Activated T-cell treated with anti-CD3 and anti-CD28 coated beads, Interleukin-2, amount 50 U/mL, for 4 hours (primary cell): Measurements from ENCODE around the gene ALOX15B. TPM values are rescaled to one million over a fixed set of nuclear protein-coding genes. Genes with fewer than 3 reads are reported as not detected.
"Not testable (repeated sequence)": the region's sequence is repeated elsewhere in the genome, so short reads cannot be mapped to it uniquely, and the experiment has no call there.

Experiments
- ATAC-seq, 2 donors: fragments of 200-7000 bp; cut with Tn5 transposase; one replicate each; pipeline ENCODE4 v1.10.0; 2021
- DNase-seq: peaks from one replicate; pipeline ENCODE4 v3.0.0-alpha.2; 2020
- H3K27me3 Mint-ChIP-seq: one replicate; pipeline ENCODE4 v1.8.0; 2021; ENCODE audit warnings: low read depth, mixed read lengths
- H3K36me3 Mint-ChIP-seq: one replicate; pipeline ENCODE4 v1.8.0; 2022; ENCODE audit warnings: mixed read lengths; ENCODE audit not compliant: insufficient read depth
- H3K4me1 Mint-ChIP-seq: one replicate; pipeline ENCODE4 v1.8.0; 2021; ENCODE audit warnings: low read depth, mixed read lengths
- H3K4me3 Mint-ChIP-seq: one replicate; pipeline ENCODE4 v1.8.0; 2021; ENCODE audit warnings: mild to moderate bottlenecking, moderate library complexity, mixed read lengths
- H3K9me3 Mint-ChIP-seq: one replicate; pipeline ENCODE4 v1.8.0; 2021; ENCODE audit warnings: mixed read lengths
- total RNA-seq, 3 donors: library from RNA; stranded (reverse); gene quantifications; one replicate each; pipeline ENCODE4 v1.2.1, GENCODE V29; 2021

Gene ALOX15B
- total RNA-seq, 3 donors from 2014 or later, result 0.14 TPM; not detected in 2

GRCh38 chr17:8072729-8073461 lies 34.0 kb downstream of the ALOX15B start:
- ATAC-seq (peak; percentile 47 to 50), DNase-seq (peak; percentile 35)
- Mint-ChIP-seq H3K4me3 (peak overlapping the region; percentile 76), H3K4me1 (peaks cover 18% of the 10 kb centered on the region), H3K36me3 (no peaks in the 10 kb centered on the region), H3K27me3 (peaks cover 39% of the 10 kb centered on the region), H3K9me3 (no peaks in the 10 kb centered on the region)

GRCh38 chr17:8073627-8074484 lies 35.0 kb downstream of the ALOX15B start:
- Mint-ChIP-seq H3K36me3 (no peaks in the 10 kb centered on the region), H3K9me3 (no peaks in the 10 kb centered on the region), H3K4me1 (peaks cover 18% of the 10 kb centered on the region), H3K4me3 (peak overlapping the region; percentile 76), H3K27me3 (peaks cover 39% of the 10 kb centered on the region)
- DNase-seq, result peak; percentile 87
- ATAC-seq, result peak; percentile 90 to 91

- DNase-seq (no peak), ATAC-seq (no peak)
- Mint-ChIP-seq H3K27me3 (peaks cover 39% of the 10 kb centered on the region), H3K9me3 (no peaks in the 10 kb centered on the region), H3K4me3 (no peak overlapping the region), H3K36me3 (no peaks in the 10 kb centered on the region), H3K4me1 (peaks cover 21% of the 10 kb centered on the region)
These were observed 35.7 kb downstream of the ALOX15B start for GRCh38 chr17:8074554-8074953.

GRCh38 chr17:8075081-8075480 lies 36.2 kb downstream of the ALOX15B start:
- Mint-ChIP-seq H3K4me1 (peaks cover 22% of the 10 kb centered on the region), H3K27me3 (peaks cover 39% of the 10 kb centered on the region), H3K4me3 (no peak overlapping the region), H3K36me3 (no peaks in the 10 kb centered on the region), H3K9me3 (no peaks in the 10 kb centered on the region)
- DNase-seq, result no peak
- no peak for ATAC-seq

DNA sequence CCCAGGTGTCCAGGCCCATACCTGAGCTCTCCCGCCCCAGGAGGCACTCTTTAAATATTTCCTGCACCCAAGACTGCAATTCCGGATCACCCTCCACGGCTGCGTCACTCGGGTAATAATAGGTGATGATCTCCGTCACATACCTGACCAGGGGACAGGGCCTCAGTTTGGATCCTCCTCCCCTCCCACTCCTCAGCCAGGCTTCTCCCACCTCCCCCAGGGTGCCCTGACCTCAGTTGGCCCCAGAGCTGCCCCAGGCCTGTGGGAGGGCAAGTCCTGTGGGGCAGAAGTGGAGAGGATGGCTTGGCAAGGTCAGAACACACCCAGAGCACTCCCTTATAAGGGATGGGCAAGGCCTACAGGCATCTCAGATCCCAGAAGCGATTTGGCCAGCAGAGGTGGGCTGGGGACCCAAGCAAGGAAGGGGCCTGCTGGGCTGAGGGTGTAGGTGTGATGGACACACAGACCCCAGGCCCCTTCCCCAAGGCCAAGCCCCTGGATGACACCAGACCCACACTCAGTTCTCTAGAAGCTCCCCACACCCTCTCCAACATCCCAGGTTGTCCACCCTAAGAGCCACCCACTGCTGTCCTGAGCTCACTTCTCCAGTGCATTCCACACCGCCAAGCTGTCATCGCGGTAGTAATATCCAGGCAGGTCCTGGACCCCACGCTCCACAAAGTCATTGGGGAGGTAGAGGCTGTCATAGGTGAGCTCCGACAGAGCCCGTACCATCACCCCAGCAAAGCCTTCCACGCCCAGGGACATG lies 36.9 kb downstream of the ALOX15B start:
- no peaks in the 10 kb centered on the region for H3K36me3 Mint-ChIP-seq
- no peak overlapping the region for H3K4me3 Mint-ChIP-seq
- H3K27me3 Mint-ChIP-seq, result peaks cover 38% of the 10 kb centered on the region
- peaks cover 25% of the 10 kb centered on the region for H3K4me1 Mint-ChIP-seq
- ATAC-seq (no peak), DNase-seq (no peak)
- H3K9me3 Mint-ChIP-seq, result no peaks in the 10 kb centered on the region

DNA sequence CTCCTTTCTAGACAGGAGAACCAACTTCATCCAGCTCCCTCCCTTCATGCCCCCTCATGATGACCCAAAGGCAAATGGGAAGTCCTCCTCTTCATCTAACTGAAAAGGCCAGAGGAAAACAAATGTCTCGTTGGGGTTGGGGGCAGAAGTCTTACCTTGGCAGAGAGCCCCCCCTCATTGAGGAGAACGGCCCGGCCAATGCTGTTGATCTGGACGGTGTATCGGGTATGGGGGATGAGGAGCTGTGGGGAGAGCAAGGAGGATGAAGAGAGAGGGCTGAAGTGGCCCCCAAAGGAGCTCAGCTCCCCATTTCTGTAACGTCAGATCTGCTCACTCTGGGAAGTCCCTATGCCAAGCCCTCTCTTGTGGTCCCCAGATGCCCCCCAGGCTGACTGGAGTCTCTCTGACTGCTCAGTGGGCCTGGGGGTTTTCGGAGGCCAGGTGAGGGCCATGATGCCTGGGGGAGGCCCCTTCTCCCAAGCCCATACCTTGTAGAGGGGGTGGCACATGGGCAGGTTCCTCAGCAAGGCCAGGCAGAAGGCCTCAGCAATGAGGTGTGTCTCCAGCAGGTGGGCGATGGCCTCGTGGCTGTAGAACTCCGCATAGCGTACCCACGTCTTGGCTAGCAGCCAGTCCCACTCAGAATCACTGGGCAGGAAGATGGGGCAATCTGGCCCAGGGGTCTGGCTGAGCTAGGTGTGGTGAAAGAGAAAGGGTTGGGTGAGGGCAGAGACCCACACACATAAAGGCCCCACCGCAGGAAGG lies 37.8 kb downstream of the ALOX15B start:
- ATAC-seq, result no peak

DNA sequence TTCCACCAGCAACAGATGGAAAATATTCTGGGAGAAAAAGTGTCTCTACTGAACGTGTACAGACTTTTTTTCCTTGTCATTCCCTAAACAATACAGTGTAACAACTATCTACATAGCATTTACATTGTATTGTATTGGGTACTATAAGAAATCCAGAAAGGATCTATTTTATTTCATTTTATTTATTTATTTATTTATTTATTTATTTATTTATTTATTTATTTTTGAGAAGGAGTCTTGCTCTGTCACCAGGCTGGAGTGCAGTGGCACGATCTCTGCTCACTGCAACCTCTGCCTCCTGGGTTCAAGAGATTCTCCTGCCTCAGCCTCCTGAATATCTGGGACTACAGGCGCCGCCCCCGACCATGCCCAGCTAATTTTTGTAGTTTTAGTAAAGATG lies 39.1 kb downstream of the ALOX15B start:
- not testable (repeated sequence) for ATAC-seq, H3K36me3 Mint-ChIP-seq, H3K9me3 Mint-ChIP-seq, DNase-seq, H3K4me3 Mint-ChIP-seq
- Mint-ChIP-seq H3K4me1 (peaks cover 19% of the 10 kb centered on the region), H3K27me3 (peaks cover 19% of the 10 kb centered on the region)

More for the DNA sequence above, 37.8 kb downstream of the ALOX15B start:
- peaks cover 28% of the 10 kb centered on the region for H3K27me3 Mint-ChIP-seq
- H3K36me3 Mint-ChIP-seq, result no peaks in the 10 kb centered on the region
- peaks cover 25% of the 10 kb centered on the region for H3K4me1 Mint-ChIP-seq
- DNase-seq, result no peak
- H3K9me3 Mint-ChIP-seq, result no peaks in the 10 kb centered on the region
- H3K4me3 Mint-ChIP-seq, result no peak overlapping the region

DNA sequence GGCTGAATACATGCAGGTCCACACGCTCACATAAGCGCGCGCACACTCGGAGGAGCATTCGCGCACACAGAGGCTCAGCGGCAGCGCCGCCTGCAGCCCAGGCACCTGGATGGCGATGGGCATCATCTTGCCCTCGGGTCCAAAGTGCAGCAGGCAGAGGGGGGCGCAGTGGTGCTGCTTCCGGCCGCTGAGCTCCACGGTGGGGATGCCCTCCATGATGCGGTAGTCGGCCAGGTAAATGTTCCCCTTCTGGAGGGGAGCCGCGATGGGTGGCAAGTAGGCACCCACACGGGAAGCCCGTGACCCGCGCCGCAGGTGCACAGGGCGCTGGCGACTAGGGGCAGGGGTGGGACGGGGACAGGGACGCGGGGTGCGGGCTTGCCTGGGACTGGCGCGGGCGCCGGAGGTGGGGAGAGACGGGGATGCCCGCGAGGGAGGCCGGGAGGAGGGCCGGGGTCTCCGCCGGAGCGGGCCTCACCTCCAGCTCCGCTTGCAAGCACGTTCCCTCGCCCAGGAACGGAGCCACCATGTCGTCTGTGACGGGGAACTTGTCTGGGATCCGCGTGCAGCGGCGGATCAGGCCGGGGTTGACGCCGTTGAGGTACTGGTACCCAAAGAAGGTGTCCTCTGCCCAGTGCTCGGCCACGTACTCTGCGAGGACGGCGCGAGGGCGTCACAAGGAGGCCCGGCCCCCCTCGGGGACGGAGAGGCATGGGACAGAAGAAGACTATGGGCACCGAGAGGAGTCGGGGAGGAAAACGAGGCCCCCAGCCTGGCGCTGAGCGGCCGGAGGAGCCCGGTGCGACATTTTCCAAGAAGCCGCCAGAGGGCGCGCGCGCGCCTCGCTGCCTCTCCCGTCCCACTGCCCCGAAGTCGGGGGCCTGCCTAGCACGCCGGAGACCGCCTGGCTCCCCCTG lies 40.7 kb downstream of the ALOX15B start:
- Mint-ChIP-seq H3K4me3 (peak overlapping the region; percentile 90), H3K27me3 (peaks cover 7% of the 10 kb centered on the region), H3K9me3 (no peaks in the 10 kb centered on the region), H3K36me3 (peaks cover 3% of the 10 kb centered on the region), H3K4me1 (peaks cover 7% of the 10 kb centered on the region)
- DNase-seq (peak; percentile 75), ATAC-seq (peak; percentile 87 to 89)

DNA sequence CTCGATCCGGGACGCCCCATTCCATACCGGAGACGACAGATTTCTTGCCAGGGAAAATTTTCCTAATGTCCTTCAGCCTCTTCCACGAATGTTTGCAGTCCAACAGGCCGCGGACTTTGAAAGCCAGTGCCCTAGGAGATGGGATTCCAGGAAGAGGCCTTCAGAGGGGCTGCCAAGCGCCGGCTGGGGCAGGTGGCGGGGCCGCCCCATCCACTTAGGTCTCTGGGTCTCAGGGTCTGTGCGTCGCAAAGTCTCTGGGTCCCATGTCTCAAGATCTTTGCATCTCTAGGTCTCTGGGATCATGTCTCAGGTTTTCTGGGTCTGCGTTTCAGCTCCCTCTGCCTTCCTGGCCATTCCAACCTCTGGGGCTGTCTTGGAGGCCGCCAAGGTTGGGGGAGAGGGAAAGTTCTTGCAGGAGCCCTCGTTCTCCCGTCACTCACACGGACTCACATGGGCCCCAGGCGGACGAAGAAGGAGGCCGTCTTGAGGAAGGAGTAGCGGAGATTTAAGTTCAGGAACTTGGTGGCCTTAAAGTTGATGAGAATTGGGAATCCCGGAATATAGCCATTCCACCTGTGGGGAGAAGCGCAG lies 41.4 kb downstream of the ALOX15B start:
- DNase-seq (no peak), ATAC-seq (no peak)
- Mint-ChIP-seq H3K9me3 (no peaks in the 10 kb centered on the region), H3K27me3 (no peaks in the 10 kb centered on the region), H3K4me1 (peaks cover 7% of the 10 kb centered on the region), H3K4me3 (peak overlapping the region; percentile 90), H3K36me3 (peaks cover 3% of the 10 kb centered on the region)

DNA sequence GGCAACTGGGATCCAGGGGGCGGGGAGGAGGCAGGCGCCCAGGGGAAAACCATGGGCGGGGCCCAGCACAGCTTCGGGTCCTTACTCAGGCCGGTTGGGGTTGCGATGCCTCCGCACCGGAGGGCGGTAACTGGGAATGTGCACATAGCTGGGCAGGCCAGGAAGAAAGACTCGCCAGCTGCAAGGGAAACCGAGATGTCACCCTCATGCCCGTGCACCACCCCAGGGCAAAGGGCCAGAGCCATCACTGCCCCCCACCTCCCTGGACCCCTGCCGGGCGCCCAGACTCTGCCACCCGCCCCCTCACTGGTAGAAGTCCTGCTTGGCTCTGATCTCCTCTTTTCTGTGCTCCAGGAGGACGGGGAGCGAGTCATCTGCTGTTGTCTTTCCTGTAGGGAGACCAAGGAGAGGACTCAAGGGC lies 42.0 kb downstream of the ALOX15B start:
- Mint-ChIP-seq H3K4me1 (peaks cover 7% of the 10 kb centered on the region), H3K9me3 (no peaks in the 10 kb centered on the region), H3K36me3 (peaks cover 3% of the 10 kb centered on the region), H3K4me3 (peak overlapping the region; percentile 90), H3K27me3 (no peaks in the 10 kb centered on the region)
- ATAC-seq (no peak), DNase-seq (no peak)

- ATAC-seq, result no peak
- Mint-ChIP-seq H3K27me3 (no peaks in the 10 kb centered on the region), H3K4me3 (no peak overlapping the region), H3K4me1 (peaks cover 7% of the 10 kb centered on the region), H3K9me3 (no peaks in the 10 kb centered on the region), H3K36me3 (peaks cover 3% of the 10 kb centered on the region)
- no peak for DNase-seq
These were observed 43.0 kb downstream of the ALOX15B start for GRCh38 chr17:8081876-8082275.

DNA sequence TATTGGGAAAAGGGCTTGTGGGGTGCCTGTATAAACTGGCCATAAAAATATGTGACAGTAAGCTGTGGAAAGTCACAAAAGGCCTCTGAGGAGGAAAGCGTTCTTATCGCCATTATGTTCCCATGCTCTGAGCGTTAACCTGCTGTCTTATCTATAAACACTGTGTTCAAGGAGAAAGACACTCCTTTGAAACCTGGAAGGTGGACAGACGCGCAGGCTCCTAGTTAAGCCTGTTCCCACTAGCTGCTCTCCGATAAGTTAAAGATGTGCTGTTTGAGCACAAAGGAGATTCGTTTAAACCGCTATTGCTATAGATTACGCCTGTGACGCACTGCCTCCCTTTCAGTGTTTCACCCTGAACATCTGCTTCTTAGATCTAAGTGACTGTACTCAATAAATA lies 43.4 kb downstream of the ALOX15B start:
- Mint-ChIP-seq H3K4me3 (no peak overlapping the region), H3K9me3 (no peaks in the 10 kb centered on the region), H3K36me3 (peaks cover 3% of the 10 kb centered on the region), H3K27me3 (no peaks in the 10 kb centered on the region), H3K4me1 (peaks cover 7% of the 10 kb centered on the region)
- ATAC-seq (no peak), DNase-seq (no peak)
